ENCODE measurements around the gene TSEN15. TPM values are rescaled to one million over a fixed set of nuclear protein-coding genes. Genes with fewer than 3 reads are reported as not detected.

TSEN15 gene
- total and polyA plus RNA-seq, 2 of the 8 experiments (the other 6 are each of a cell fraction or from before 2014, with no cell fraction given) = 23.4 to 31.4 TPM

DNA sequence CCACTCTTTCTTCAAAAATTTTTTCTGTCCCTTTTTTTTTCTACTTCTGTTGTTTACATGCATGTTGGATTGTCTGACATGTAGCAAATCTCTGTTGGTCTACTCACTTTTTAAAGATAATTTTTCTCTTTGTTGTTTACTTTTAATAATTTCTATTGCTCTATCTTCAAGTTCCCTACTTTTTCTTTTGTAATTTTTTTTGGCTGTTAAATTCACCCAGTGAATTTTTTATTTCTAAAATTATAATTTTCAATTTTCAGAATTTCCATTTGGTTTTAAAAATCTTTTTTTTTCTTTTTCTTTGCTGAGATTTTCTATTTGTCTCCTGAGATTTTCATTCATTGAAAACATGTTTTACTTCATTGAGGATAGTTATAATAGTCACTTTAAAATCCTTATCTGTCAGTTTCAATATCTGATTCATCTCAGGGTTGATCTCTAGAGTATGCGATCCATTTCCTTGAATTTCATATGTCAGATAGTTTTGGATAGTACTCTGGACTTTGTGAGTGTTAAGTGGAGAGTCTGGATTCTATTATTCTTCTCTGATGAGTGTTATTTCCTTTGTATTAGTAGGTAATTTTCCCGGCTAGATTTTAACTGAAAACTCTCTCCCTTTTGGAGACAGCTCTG lies 1.6 kb upstream of the TSEN15 start (continued):
- TF ChIP-seq JUN (IDR thresholded peaks at IDR 0.05; ENCODE audit: low read depth, low read length) = no peak
- TF ChIP-seq CEBPB (IDR thresholded peaks at IDR 0.05; ENCODE audit: low read depth, low read length) = no peak
- no peak for TF ChIP-seq BRCA1 (IDR thresholded peaks at IDR 0.05; ENCODE audit: low read depth, low read length)
- TF ChIP-seq ZNF274 (IDR thresholded peaks at IDR 0.05; ENCODE audit: borderline replicate concordance, extremely low read depth, low read length) = no peak
- no peak for TF ChIP-seq GABPA (IDR thresholded peaks at IDR 0.05; ENCODE audit: borderline replicate concordance, insufficient read depth, low read length)
- TF ChIP-seq TAF1 (IDR thresholded peaks at IDR 0.05; ENCODE audit: low read depth, low read length) = no peak

Data from H1 (cell line).